ENCODE measurements around the gene DCPS.
A peak's percentile ranks its signal among the peaks of the same experiment; 100 is the strongest.
"Not testable (repeated sequence)": the region's sequence is repeated elsewhere in the genome, so short reads cannot be mapped to it uniquely, and the experiment has no call there.

Gene DCPS, protein sequence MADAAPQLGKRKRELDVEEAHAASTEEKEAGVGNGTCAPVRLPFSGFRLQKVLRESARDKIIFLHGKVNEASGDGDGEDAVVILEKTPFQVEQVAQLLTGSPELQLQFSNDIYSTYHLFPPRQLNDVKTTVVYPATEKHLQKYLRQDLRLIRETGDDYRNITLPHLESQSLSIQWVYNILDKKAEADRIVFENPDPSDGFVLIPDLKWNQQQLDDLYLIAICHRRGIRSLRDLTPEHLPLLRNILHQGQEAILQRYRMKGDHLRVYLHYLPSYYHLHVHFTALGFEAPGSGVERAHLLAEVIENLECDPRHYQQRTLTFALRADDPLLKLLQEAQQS

DNA sequence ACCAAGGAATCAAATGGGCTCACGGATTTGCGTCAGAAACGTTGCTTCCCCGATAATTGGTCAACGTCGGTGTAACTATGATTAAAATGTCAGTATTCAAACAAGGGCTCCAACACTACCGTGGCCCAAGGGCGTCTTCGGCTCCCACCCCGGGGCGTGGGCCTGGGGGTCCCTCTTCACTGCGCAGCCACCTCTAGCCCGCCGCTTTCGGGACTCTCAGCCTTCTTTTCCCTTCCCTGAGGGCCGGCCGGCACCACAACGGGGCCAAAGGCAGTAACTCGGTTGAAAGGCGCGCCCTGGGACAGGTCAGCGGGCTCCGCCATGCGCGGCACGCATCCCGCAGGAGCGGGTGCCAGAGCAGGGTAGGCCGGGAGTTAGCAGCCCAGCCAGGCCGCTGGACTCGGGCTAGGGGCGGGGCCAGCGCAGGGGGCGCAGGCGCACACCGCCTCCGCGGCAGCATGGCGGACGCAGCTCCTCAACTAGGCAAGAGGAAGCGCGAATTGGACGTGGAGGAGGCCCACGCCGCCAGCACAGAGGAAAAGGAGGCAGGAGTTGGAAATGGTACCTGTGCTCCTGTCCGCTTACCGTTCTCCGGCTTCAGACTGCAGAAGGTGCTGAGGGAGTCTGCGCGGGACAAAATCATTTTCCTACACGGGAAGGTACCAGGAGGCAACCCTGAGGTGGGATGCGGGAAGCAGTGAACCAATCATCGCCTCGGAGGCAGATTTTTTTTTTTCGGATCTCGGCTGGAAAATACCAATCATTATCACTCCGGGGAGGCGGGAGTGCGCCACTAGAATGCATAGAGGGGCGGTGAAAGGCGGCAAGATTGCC lies at the start of gene DCPS:
Gene DCPS (plus strand): TSS at position 438 of the 834 bp plus-strand sequence. CDS start 21 bp downstream, at position 459.
- peak; percentile 58 to 87 for DNase-seq

DNA sequence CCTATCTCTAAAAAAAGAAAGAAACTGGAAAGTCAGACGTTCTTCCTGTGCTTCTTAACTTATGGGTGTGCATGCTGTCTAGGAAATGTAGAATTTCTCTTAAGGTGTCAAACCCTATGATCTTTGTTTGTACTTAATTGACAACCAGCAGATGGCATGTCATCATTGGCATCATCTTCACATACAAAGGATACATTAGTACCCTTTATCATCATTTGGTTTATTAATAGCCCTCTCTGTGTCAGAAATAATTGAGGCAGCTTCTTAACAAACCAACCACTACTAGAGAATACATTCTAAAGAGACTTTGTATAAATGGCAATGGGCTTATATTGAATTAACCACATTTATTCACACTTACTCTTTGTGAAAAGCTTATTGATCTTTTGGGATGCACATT lies 49.0 kb upstream of the DCPS start:
- no peak for DNase-seq

DNA sequence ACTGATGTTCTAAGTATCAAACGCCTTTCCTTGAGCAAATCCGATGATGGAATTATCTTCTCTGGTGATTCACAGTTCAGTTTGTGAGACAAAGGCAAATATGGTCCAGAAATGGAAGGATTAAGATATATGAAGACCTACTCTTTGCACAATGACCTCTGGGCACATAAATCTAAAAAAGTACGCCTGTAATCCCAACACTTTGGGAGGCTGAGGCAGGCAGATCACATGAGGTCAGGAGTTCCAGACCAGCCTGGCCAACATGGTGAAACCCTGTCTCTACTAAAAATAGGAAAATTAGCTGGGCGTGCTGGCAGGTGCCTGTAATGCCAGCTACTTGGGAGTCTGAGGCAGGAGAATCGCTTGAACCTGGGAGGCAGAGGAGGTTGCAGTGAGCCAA lies 48.4 kb upstream of the DCPS start:
- not testable (repeated sequence) for DNase-seq

DNA sequence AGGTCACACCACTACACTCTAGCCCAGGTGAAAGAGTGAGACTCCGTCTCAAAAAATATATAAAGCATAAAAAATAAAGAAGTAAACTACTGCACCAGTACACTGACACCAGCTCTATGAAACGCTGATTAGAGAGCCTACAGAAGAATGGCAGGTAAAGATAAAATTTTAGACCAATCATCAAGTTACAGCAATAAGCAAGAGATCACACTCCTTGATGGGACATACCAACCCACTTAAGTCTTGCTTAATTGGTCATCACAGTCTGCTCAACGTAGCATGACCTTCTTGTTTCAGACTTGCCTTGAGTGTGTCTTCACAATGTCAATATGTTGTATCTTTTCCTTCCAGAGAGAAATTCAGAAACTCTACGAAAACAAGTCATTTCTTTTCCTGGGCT lies 47.6 kb upstream of the DCPS start:
- DNase-seq: no peak

DNA sequence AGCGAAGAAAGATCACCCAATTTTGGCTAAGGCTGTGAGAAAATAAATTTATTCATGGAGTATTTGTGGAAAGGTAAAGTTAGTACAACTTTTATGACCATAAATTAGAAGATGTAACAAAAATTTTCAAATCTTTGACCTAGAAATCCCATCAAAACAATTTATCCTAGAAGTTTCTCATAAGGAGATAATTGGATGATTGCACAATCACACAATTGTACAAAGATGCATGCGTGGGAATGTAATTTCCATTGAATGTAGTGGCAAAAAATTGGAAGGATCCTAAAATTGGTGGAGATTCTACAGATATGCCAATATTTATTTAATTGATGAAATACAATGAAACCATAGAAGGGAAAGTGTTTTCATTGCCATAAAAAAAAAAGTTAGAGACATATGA lies 46.7 kb upstream of the DCPS start:
- no peak for DNase-seq

DNA sequence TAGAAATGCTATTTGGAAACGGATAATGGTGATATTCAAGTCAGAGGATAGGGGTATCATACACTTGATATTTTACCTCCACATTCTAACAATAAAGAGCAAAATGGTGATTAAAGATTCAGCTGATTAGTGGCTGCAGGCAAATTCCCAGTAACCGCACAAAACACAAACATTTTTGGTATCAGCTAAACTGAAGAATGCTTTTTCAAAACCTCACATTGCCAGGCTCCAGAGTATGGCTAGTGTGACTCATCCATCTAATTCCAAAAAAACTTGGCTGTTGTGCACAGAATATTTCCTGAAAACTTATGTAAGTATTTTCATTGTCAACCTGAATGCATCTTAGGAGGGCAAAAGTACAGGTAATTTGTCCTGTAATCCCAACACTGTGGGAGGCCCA lies 46.1 kb upstream of the DCPS start:
- DNase-seq: no peak

DNA sequence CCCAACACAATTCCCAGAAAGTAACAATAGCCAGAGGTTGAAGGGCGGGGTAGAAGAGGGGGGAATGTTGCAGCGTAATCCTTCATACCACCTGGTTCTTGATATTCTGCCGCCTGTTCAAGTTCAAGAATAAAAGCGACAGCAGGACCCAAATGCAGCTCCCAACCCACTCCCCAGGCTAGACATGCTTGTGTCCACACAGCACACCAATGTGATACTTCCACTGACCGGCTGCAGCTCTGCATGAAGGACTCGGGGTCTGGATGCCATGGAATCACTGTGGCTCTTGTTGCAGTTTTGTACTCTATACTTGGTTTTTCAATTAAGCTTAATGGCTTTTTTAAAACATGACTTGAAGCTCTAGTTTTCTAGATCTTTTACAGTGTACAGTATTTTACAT lies 41.6 kb upstream of the DCPS start:
- DNase-seq: no peak

DNA sequence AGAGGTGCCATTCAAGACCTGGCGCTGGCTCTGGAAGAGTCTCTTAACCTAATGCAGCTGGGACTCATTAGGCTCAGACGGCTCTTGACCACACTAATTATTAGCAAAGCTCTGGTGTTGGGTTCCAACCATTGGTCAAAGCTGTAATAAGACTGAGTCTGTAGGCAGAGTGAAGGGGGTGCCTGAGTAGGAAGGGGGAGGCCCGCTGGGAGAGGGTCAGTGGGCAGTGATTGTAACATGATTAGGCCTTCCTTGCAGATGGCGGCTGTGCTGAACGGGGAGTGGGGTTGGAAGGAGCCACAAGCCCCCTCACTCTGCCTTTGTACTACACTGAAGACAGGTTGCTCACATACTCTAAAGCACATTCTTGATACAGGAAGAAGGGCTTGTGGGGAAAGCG lies 40.4 kb upstream of the DCPS start:
- no peak for DNase-seq

DNA sequence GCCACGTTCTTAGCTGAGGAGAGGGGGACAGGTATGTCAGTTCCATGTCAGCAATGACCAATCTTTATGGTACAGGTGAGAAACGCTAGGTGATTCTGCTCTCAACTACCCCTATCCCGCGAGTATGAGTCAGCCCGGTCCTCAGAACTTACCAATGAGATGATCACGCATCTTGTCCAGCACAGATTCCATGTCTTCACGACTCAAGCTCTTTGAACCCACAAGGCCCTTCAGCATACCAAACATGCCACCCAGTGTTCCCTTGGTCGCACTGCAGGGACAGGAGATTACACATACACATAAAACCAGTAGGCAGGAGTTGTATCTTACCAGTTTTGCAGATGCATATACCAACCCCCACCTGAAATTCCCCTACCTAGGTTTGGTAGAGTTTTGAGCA lies 38.0 kb upstream of the DCPS start:
- no peak for DNase-seq

DNA sequence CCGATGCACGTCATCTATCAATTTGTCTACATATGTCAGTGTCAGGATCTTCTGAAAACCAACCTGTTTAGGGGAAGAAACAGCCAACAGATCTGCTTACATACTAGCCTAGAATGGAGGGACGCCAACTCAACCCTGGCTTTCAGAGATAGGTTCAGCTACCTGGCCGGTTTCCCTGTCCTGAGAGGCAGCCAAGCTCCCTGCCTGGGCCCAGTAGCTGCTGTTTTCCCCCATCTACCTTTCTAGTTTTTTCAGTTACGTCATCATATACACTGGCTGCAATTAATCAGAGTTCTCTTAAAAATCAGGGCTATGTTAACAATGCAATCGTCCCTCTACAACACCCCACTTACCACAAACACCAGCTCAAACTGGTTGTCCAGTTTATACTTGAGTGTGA lies 36.2 kb upstream of the DCPS start:
- DNase-seq: no peak

DNA sequence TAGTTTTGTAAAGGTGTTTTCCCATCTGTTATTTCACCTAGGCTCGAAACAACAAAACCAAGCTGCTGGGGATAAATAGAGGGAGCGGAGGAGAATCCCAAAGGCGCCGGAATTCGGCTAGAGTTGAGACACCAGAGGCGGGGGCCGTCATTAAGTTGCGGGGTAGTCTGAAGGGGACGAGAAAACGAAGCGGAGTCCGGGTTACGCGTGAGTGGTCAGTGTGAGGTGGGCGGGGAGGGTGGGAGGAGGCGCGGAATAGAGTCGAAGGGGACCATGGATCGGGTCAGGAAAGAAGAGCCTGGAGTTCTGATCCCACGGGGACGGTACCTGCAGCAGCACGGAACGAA lies 35.5 kb upstream of the DCPS start:
- no peak for DNase-seq

DNA sequence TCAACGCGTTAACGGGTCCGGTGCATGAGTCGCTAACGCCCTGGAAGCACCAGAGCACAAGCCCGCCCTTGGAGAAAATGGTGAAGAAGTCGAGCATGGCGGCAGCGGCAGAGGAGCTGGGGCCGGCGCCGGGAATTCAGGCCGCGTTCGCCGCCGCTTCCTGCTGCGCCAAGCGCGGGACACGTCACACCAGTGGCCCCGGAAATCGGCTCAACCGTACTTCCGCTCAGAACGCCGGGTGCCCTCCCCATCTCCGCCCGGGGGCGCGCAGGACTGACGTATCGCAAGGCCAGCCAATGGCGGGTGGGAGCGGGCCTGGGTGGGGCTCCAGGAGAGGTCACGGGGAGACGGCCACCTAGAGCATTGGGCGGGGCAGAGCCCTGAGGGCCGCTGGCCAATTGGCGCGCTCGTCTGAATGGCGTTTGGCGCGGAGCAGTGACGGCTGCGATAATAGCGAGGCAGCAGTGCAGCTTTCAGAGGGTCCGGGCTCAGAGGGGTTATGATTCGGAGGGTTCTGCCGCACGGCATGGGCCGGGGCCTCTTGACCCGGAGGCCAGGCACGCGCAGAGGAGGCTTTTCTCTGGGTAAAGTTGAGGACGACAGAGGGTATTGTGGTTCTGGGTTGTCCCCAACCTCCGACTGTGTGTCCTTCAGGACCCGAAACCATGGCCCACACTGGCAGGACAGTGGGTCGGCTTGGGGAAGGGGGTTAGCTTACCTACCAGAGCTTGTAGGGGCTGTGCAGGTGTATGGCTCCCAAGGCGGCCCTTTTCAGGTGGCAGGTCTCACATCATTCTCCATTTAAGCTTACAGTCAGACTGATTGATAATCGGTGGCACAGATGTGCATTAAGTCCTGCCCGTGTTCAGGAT lies 34.9 kb upstream of the DCPS start, which contains the start of the genes FOXRED1 and SRPRA:
Gene FOXRED1 (plus strand): TSS at position 447 of the 872 bp plus-strand sequence. CDS start 53 bp downstream, at position 500.
Gene SRPRA (minus strand): TSS at position 188 of the 872 bp plus-strand sequence. CDS start 91 bp downstream, at position 97.
- peak; percentile 87 to 94 for DNase-seq

DNA sequence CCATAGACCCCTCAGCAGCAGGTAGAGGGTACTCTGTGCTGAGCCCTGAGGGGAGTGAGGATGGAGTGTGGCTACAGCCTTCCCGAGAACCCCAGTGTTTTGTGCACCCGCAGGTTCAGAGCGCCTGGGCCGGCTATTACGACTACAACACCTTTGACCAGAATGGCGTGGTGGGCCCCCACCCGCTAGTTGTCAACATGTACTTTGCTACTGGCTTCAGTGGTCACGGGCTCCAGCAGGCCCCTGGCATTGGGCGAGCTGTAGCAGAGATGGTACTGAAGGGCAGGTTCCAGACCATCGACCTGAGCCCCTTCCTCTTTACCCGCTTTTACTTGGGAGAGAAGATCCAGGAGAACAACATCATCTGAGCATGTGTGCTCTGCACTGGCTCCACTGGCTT lies 26.5 kb upstream of the DCPS start:
- no peak for DNase-seq

DNA sequence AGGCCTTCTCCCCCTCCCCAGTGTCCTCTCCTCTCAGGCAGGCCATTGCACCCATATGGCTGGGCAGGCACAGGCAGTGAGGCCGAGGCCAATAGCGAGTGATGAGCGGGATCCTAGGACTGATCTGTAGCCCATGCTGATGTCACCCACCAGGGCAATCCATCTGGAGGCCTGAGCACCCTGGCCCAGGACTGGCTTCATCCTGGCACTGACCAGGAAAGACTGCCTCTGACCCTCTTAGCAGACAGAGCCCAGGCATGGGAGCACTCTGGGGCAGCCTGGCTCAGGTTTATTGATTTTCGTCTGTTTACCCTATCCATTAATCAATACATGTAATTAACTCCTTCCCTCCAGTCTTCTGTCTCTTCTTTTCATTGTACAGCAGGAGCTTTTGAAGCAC lies 26.1 kb upstream of the DCPS start:
- DNase-seq: no peak

DNA sequence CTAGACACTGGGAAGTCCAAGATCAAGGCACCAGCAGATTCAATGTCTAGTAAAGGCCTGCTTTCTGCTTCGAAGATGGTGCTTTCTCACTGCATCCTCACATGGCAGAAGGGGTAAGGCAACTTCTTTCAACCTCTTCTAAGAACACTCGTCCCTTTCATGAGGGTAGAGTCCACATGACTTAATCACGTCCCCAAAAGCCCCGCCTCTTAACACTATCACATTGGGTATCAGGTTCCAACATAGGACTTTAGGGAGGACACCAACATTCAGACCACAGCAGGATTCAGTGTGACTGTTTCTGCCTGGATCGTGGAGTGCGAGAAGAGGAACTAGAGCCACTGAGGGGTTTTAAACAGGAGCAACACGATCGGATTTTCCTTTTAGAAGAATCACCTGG lies 24.7 kb upstream of the DCPS start:
- no peak for DNase-seq

DNA sequence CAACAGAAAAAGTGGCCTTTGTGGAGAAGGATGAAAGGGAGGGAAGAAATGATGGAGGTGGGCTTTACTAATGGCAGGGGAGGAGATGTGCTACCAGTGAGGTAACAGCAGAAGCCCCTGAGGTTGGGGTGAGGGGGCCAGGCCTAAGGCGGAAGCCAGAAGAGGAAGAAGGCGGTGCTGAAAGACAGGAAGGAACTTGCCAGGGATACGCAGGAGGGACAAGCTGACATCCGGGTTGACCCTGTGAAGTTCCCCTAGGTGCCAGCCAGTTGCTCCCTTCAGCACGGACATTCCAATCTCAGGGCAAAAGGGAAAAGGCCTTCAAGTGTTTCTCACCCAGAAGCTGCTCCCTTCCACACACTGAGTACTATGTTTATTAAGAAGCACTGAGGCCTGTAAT lies 23.3 kb upstream of the DCPS start:
- DNase-seq: no peak

DNA sequence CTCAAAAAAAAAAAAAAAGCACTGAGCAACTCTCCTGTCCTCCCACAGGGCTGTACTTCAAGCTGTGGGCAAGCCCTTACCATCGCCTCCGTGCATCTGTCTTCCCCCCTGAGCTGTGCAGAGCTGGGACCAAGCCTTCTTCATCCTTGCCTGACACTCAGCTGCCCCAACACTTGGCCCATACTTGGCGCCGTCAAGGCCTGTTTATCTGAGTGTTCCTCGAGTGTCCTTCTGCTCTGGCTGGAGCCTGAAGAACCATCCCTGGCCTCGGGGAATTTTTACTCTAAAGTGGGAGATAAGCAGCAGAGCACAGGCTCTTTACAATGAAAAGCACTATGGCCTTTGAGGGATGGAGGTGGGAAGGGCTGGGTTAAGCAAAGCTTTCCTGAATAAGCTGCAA lies 22.6 kb upstream of the DCPS start:
- no peak for DNase-seq

DNA sequence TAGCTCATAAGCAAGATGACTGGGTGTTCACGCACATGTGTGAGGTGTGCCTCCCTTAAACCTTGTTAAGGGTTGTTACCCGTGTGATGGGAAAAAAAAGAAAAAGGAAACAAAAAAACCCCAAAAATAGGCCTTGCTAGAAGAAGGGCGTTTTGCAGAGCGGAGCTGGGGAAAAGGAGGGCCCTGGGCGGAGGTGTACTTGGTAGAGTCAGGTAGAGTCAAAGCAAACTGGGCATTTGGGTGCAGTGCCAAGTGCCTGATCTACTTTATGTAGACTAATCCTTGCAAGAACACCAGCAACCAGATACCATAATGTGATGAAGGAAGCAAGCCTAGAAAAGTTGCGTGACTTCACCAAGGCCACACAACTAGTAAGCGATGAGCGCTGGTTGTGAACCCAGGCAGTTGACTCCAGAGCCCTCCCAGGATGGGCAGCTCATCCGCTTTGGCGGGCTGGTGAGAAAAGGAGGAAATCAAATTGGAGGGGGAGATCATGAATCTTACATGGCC lies 22.1 kb upstream of the DCPS start:
- no peak for DNase-seq

DNA sequence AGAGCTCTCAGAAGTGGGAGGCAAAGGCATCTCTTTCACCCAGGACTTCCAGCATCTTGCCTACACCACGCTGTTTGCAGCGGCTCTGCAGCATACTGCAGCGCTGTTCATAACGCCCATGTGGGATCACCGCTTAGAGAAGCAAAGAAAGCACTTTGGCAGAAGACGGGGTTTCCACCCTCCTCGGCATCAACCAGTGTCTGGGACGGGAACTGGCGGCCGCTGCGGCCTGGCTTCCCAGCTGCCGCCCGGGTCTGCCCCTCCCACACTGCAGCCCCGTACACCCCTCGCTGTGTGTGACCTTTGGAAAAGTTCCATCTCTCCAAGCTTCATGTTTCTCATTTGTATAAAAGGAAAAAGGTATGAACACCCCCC lies 21.5 kb upstream of the DCPS start:
- DNase-seq: no peak

DNA sequence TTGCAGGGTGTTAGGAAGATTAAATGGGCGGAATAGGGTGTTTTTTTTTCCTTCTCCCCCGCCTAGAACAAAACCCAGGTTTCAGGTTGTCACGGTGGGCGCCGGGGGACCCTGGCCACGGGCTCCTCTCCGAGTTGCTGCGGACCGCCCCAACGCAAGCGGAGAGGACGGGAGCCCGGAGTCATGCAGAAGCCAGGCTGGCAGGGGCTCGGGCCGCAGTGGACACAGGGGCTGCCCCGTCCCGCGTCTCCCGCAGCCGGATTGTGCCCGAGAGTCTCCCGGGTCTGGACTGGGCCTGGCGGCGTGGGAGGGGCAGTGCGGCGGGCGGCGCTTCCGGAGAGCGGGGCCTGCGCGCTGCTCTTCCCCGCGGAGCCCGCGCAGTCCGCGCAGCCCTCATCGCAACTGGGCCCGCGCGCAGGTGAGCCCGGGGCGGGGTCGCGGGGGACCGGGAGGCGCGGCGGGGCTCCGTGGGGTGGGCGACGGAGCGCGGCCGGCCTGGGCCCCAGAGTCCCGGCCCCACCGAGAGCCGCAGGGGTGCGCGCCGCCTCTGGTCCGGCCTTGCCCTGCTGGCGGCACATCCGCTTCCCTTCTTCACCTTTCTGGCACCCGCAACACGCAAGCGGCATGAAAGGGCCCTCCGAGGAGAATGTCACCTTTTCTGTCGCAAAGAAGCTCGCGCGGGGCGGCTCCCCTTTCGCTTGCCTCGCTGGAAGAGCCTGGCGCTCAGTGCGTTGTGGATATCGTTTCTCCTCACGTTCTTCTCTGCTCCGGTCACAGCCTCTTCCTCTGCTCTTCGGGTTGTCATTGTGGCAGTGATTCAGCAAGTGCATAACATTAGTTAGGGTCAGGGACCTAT lies 20.9 kb upstream of the DCPS start, which contains the start of gene TIRAP:
Gene TIRAP (plus strand): TSS at position 358 of the 856 bp plus-strand sequence. CDS start 7,802 bp downstream, outside the sequence.
- peak in 1 of 2 experiments; percentile 17 for DNase-seq

DNA sequence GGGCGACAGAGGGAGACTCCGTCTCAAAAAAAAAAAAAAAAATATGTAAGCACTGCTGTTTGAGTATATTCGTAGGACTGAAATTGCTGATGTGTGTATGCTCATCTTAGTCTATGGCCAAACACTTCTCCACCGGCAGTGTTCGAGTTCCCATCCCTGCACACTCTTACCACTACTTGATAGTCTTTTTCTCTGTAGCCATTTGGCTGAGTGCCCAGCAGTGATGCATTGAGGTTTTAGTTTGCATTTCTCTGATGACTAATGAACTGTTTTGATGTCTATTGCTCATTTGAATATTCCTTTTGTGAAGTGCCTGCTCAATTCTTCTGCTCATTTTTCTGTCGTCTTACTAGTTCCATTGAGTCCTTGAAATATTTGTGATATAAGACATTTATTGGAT lies 19.0 kb upstream of the DCPS start:
- DNase-seq: no peak

DNA sequence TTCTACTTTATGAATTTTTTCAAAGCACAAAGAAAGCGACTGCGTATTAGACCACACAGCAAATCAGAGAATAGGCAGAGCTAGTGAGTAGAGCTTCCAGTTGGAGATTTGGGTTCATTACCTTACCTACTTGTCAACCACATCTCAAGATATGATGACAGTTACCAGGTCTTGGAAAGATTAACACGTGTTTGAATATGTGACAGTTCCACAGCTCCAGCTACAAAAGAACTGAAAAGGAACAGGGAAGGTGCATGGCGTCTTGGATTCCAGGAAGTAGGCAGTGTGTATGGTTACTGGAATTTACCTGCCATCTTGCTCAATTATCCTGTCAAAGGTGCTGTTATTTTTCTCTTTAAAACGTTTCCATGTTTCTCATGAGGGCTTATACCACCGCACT lies 15.6 kb upstream of the DCPS start:
- no peak for DNase-seq

Data from cerebellar nuclear complex (tissue), 1 donor.